HG03354 (cell line): Measurements from ENCODE around the gene PDE4D.

Source experiments
- ATAC-seq: cut with Tn5 transposase; IDR thresholded peaks from one replicate; pipeline ENCODE4 v1.9.1; 2021; ENCODE audit warnings: mild to moderate bottlenecking; ENCODE audit not compliant: unreplicated experiment, poor library complexity, severe bottlenecking

Gene PDE4D

GRCh38 chr5:59628062-59628828 is 265.3 kb downstream of the PDE4D start:
- ATAC-seq, result no peak

- no peak for ATAC-seq
Observed at GRCh38 chr5:59624898-59625297, 268.6 kb downstream of the PDE4D start.

GRCh38 chr5:59622848-59623247 is 270.7 kb downstream of the PDE4D start:
- no peak for ATAC-seq

- no peak for ATAC-seq
Observed at GRCh38 chr5:59621477-59621876, 272.0 kb downstream of the PDE4D start.

GRCh38 chr5:59620535-59621212 is 272.9 kb downstream of the PDE4D start:
- ATAC-seq, result no peak

GRCh38 chr5:59618644-59619043 is 274.9 kb downstream of the PDE4D start:
- ATAC-seq, result no peak

GRCh38 chr5:59617186-59617771 is 276.2 kb downstream of the PDE4D start:
- no peak for ATAC-seq

- no peak for ATAC-seq
Observed at GRCh38 chr5:59616413-59616812, 277.1 kb downstream of the PDE4D start.

- ATAC-seq, result no peak
Observed at GRCh38 chr5:59615272-59615671, 278.3 kb downstream of the PDE4D start.

- ATAC-seq, result peak; percentile 48
Observed at GRCh38 chr5:59609501-59610265, 283.8 kb downstream of the PDE4D start.

GRCh38 chr5:59608745-59609144 is 284.8 kb downstream of the PDE4D start:
- peak; percentile 82 for ATAC-seq

GRCh38 chr5:59607138-59607765 is 286.3 kb downstream of the PDE4D start:
- ATAC-seq, result no peak

- ATAC-seq, result no peak
Observed at GRCh38 chr5:59605915-59606314, 287.6 kb downstream of the PDE4D start.

- ATAC-seq, result no peak
Observed at GRCh38 chr5:59604111-59604510, 289.4 kb downstream of the PDE4D start.

- no peak for ATAC-seq
Observed at GRCh38 chr5:59600998-59601397, 292.5 kb downstream of the PDE4D start.

GRCh38 chr5:59600153-59600552 is 293.4 kb downstream of the PDE4D start:
- no peak for ATAC-seq

- no peak for ATAC-seq
Observed at GRCh38 chr5:59599729-59600128, 293.8 kb downstream of the PDE4D start.

- ATAC-seq, result no peak
Observed at GRCh38 chr5:59598547-59598874, 295.0 kb downstream of the PDE4D start.

GRCh38 chr5:59597690-59598546 is 295.6 kb downstream of the PDE4D start:
- no peak for ATAC-seq
